Endothelial cell of umbilical vein (primary cell): ENCODE measurements around the gene USP31. TPM values are rescaled to one million over a fixed set of nuclear protein-coding genes. Genes with fewer than 3 reads are reported as not detected.

Experiments used
- BruUV-seq: library from RNA; stranded (reverse); fragments of 400-500 nt; replicated peaks from 2 replicates; lab custom pipeline; 2021; lab: Mats Ljungman, UMichigan
- CTCF ChIA-PET: fragments of 300-600, 350-600 bp; sonication (Branson Sonifier 250); formaldehyde crosslinking; loops from one replicate; lab custom pipeline; 2021; ENCODE audit warnings: antibody characterized with exemption, inconsistent platforms; lab: Charles Lee
- POLR2A ChIA-PET: fragments of 300-600, 350-600 bp; sonication (Branson Sonifier 250); formaldehyde crosslinking; loops from one replicate; lab custom pipeline; 2021; ENCODE audit warnings: antibody characterized with exemption, inconsistent platforms; lab: Charles Lee
- DNase-seq: peaks from one replicate; pipeline ENCODE4 v3.0.0-alpha.2; 2011; ENCODE audit warnings: low read depth, low spot score
- FAIRE-seq: peaks from 2 replicates; lab custom pipeline; 2011; peaks lifted over from hg19 to GRCh38; lab: Jason Lieb, UNC
- H2AFZ ChIP-seq: 2 replicates; pipeline ENCODE4 v1.6.0; 2012; ENCODE audit warnings: low read depth, low read length, control low read depth, inconsistent platforms
- H3K27ac ChIP-seq: 2 replicates; pipeline ENCODE4 v1.5.1; 2011; ENCODE audit warnings: low read depth, mild to moderate bottlenecking, control low read depth, low read length, moderate library complexity; ENCODE audit not compliant: insufficient read depth
- H3K27me3 ChIP-seq, 2 experiments: 2 replicates each; pipeline versions ENCODE4 v1.6.0 to v1.6.1; 2011; ENCODE audit warnings: low read length in 2 of 2, mixed read lengths in 1 of 2; ENCODE audit not compliant: control insufficient read depth in 2 of 2, insufficient read depth in 2 of 2
- H3K36me3 ChIP-seq, 2 experiments: 2 replicates in 1 of 2; 3 replicates in 1 of 2; pipeline ENCODE4 v1.5.1; 2011; ENCODE audit warnings: low read length in 2 of 2, mild to moderate bottlenecking in 1 of 2, moderate library complexity in 1 of 2; ENCODE audit not compliant: control insufficient read depth in 2 of 2, insufficient read depth in 2 of 2; ENCODE audit errors: extremely low read depth in 1 of 2
- H3K4me1 ChIP-seq: 3 replicates; pipeline ENCODE4 v1.5.1; 2011; ENCODE audit warnings: mild to moderate bottlenecking, low read length; ENCODE audit not compliant: control insufficient read depth, insufficient read depth; ENCODE audit errors: extremely low read depth
- H3K4me2 ChIP-seq: 2 replicates; pipeline ENCODE4 v1.6.1; 2011; ENCODE audit warnings: low read length, control low read depth, mixed read lengths; ENCODE audit not compliant: insufficient read depth
- H3K4me3 ChIP-seq, 3 experiments: fragments of 200-600 bp in 1 of 3; sonication (generic), shearing (Covaris generic) in 1 of 3; replicated peaks in 1 of 3; 2 replicates each; pipeline ENCODE4 v1.5.1; 2011 to 2016; ENCODE audit warnings: control low read depth in 3 of 3, low read length in 3 of 3, mild to moderate bottlenecking in 2 of 3, inconsistent platforms in 1 of 3, low read depth in 1 of 3, moderate library complexity in 1 of 3; ENCODE audit not compliant: insufficient read depth in 1 of 3
- H3K79me2 ChIP-seq: 2 replicates; pipeline ENCODE4 v1.6.0; 2012; ENCODE audit warnings: low read length, inconsistent platforms; ENCODE audit not compliant: control insufficient read depth, insufficient read depth
- H3K9ac ChIP-seq: replicated peaks from 2 replicates; pipeline ENCODE3; 2011; ENCODE audit warnings: low read length, control low read depth; ENCODE audit not compliant: insufficient read depth; ENCODE audit errors: extremely low read depth
- H3K9me1 ChIP-seq: replicated peaks from 3 replicates; pipeline ENCODE4 v1.6.0; 2011; ENCODE audit warnings: mild to moderate bottlenecking, low read length; ENCODE audit not compliant: control insufficient read depth, insufficient read depth; ENCODE audit errors: extremely low read depth
- H3K9me3 ChIP-seq: replicated peaks from 2 replicates; pipeline ENCODE4 v1.5.1; 2012; ENCODE audit warnings: low read length, inconsistent platforms; ENCODE audit not compliant: control insufficient read depth, insufficient read depth
- H4K20me1 ChIP-seq: replicated peaks from 2 replicates; pipeline ENCODE3; 2011; ENCODE audit warnings: mild to moderate bottlenecking, low read length; ENCODE audit not compliant: control insufficient read depth, insufficient read depth; ENCODE audit errors: extremely low read depth
- CTCF ChIP-seq, 2 donors: IDR thresholded peaks; 1 replicate in 1 of 2; 2 replicates in 1 of 2; pipeline ENCODE4 v1.5.1; 2011; ENCODE audit warnings: low read length in 2 of 2, mild to moderate bottlenecking in 2 of 2, moderate library complexity in 2 of 2, control low read depth in 1 of 2, inconsistent platforms in 1 of 2, low read depth in 1 of 2; ENCODE audit not compliant: insufficient read depth in 1 of 2; ENCODE audit errors: extremely low read depth in 1 of 2
- EZH2 ChIP-seq: IDR thresholded peaks from 2 replicates; pipeline ENCODE4 v1.6.1; 2012; ENCODE audit warnings: borderline replicate concordance, low read depth, mild to moderate bottlenecking, moderate library complexity, low read length, inconsistent platforms; ENCODE audit not compliant: severe bottlenecking
- FOS ChIP-seq: IDR thresholded peaks from 2 replicates; pipeline ENCODE4 v1.6.1; 2011; ENCODE audit warnings: mild to moderate bottlenecking, low read length, moderate library complexity, borderline replicate concordance; ENCODE audit not compliant: insufficient read depth
- GATA2 ChIP-seq: IDR thresholded peaks from 2 replicates; pipeline ENCODE4 v1.7.0; 2011; ENCODE audit warnings: low read depth, mild to moderate bottlenecking, moderate library complexity, mixed read lengths, low read length; ENCODE audit not compliant: insufficient read length, insufficient read depth
- JUN ChIP-seq: IDR thresholded peaks from 2 replicates; pipeline ENCODE4 v1.6.1; 2011; ENCODE audit warnings: borderline replicate concordance, low read depth; ENCODE audit not compliant: insufficient read length, insufficient read depth
- MAX ChIP-seq: IDR thresholded peaks from 2 replicates; pipeline ENCODE4 v1.6.1; 2011; ENCODE audit not compliant: insufficient read depth, insufficient read length
- MYC ChIP-seq: IDR thresholded peaks from one replicate; pipeline ENCODE4 v1.6.1; 2011; ENCODE audit warnings: mild to moderate bottlenecking, low read depth, low read length
- POLR2A ChIP-seq: IDR thresholded peaks from 2 replicates; pipeline ENCODE4 v1.6.1; 2012; ENCODE audit warnings: low read depth, mild to moderate bottlenecking, control low read depth, low read length
- POLR2AphosphoS5 ChIP-seq: IDR thresholded peaks from 2 replicates; pipeline ENCODE4 v1.6.1; 2012; ENCODE audit warnings: low read depth, mild to moderate bottlenecking, control low read depth, low read length, moderate library complexity; ENCODE audit not compliant: insufficient read depth
- dilution Hi-C: fragments of 300-500 bp; cut with MboI; formaldehyde crosslinking; loops from one replicate; pipeline ENCODE4 v1.15.0; 2019; ENCODE audit warnings: low sequenced_read_pairs; ENCODE audit not compliant: extremely low pct_ligation_motif_present
- intact Hi-C: fragments of 100-400 bp; cut with micrococcal nuclease; formaldehyde crosslinking; loops from one replicate; pipeline ENCODE4 v1.10.0; 2022
- polyA plus RNA-seq, 4 experiments: library from polyadenylated mRNA; depleted of rRNA in 3 of 4; stranded (reverse) in 3 of 4; unstranded in 1 of 4; fragments of >200 nt; gene quantifications; 2 replicates each; pipeline versions ENCODE4 v1.2.1 to v1.2.3, GENCODE V29; 2011 to 2012; ENCODE audit warnings: missing spikeins in 1 of 4
- total RNA-seq: library from RNA; stranded (reverse); gene quantifications from 2 replicates; pipeline ENCODE4 v1.2.3, GENCODE V29; 2021

The USP31 gene
- total and polyA plus RNA-seq, 2 donors (not counting 3 experiments of a cell fraction or from before 2014, with no cell fraction given): 14.5 to 42.4 TPM

- ChIA-PET CTCF (interaction anchor here (1.2 to 2.5 kb wide), 2 partner anchors 158 to 379 kb away, joined by 3 to 6 read pairs; no protein-coding TSS in a partner anchor), POLR2A (no interaction called here)
- Histone ChIP-seq H3K4me1 (no peaks in the 10 kb centered on the region), H3K79me2 (no peaks in the 10 kb centered on the region), H4K20me1 (no peaks in the 10 kb centered on the region), H3K27ac (no peak overlapping the region), H3K9me3 (no peaks in the 10 kb centered on the region), H3K27me3 (peaks cover 0 to 1% of the 10 kb centered on the region in 2 experiments), H3K36me3 (no peaks in the 10 kb centered on the region), H3K4me3 (no peak overlapping the region), H3K9me1 (no peaks in the 10 kb centered on the region), H2AFZ (no peak overlapping the region), H3K9ac (no peak overlapping the region), H3K4me2 (no peak overlapping the region)
- no peak for TF ChIP-seq CTCF (IDR thresholded peaks at IDR 0.05; ENCODE audit: extremely low read depth in 1 of 2, insufficient read depth in 1 of 2, low read depth in 1 of 2, low read length in 2 of 2)
- no peak for TF ChIP-seq POLR2A
- TF ChIP-seq MYC: no peak
- no peak for TF ChIP-seq EZH2
- no peak for TF ChIP-seq JUN
- TF ChIP-seq GATA2: no peak
- no peak for TF ChIP-seq MAX
- no peak for TF ChIP-seq POLR2AphosphoS5
- TF ChIP-seq FOS: no peak
- BruUV-seq: no TSS peak
- dilution Hi-C loops: no loop called here
- intact Hi-C loops: no loop called here
- no peak for DNase-seq
- FAIRE-seq: no peak
Observed at GRCh38 chr16:23057013-23057596, 92.1 kb downstream of the USP31 start.
